LoVo (cell line): ENCODE results near the gene TMEM219.
A peak's percentile ranks its signal among the peaks of the same experiment; 100 is the strongest.

Experiments used
- DNase-seq: peaks from one replicate; pipeline ENCODE4 v3.0.0-alpha.2; 2016; ENCODE audit warnings: low spot score

TMEM219 gene

GRCh38 chr16:29982560-29983419 lies 20.9 kb downstream of the TMEM219 start:
- DNase-seq: no peak

GRCh38 chr16:29983420-29984136 lies 21.7 kb downstream of the TMEM219 start:
- DNase-seq: no peak

- DNase-seq: no peak
Observed at GRCh38 chr16:29984137-29984763, 22.4 kb downstream of the TMEM219 start.

GRCh38 chr16:29984764-29985147 lies 22.9 kb downstream of the TMEM219 start:
- no peak for DNase-seq

GRCh38 chr16:29985271-29985811 lies 23.5 kb downstream of the TMEM219 start:
- DNase-seq: no peak

GRCh38 chr16:29986231-29986630 lies 24.4 kb downstream of the TMEM219 start:
- DNase-seq: no peak

GRCh38 chr16:29986931-29987330 lies 25.1 kb downstream of the TMEM219 start:
- DNase-seq: no peak

- no peak for DNase-seq
Observed at GRCh38 chr16:29987371-29988085, 25.6 kb downstream of the TMEM219 start.

- no peak for DNase-seq
Observed at GRCh38 chr16:29988346-29989075, 26.6 kb downstream of the TMEM219 start.

GRCh38 chr16:29989111-29989858 lies 27.4 kb downstream of the TMEM219 start:
- no peak for DNase-seq

- DNase-seq: no peak
Observed at GRCh38 chr16:29990034-29990433, 28.2 kb downstream of the TMEM219 start.

GRCh38 chr16:29990883-29991570 lies 29.1 kb downstream of the TMEM219 start:
- no peak for DNase-seq

- no peak for DNase-seq
Observed at GRCh38 chr16:29991571-29991904, 29.7 kb downstream of the TMEM219 start.

- no peak for DNase-seq
Observed at GRCh38 chr16:29992344-29992967, 30.6 kb downstream of the TMEM219 start.

GRCh38 chr16:29993191-29993902 lies 31.5 kb downstream of the TMEM219 start:
- DNase-seq: no peak

GRCh38 chr16:29993903-29994599 lies 32.2 kb downstream of the TMEM219 start:
- no peak for DNase-seq

GRCh38 chr16:29994600-29995323 lies 32.9 kb downstream of the TMEM219 start:
- DNase-seq: peak; percentile 58
